SK-N-SH treated with all-trans-retinoic acid at 6 μM for 48 hours (cell line): ENCODE data around the gene KDM6B.

Experiments
- ATAC-seq: fragments of 200-7000 bp; cut with Tn5 transposase; 3 replicates; pipeline ENCODE4 v1.9.1; 2020; ENCODE audit warnings: mild to moderate bottlenecking, moderate library complexity
- ARNTL ChIP-seq: fragments of 450-650 bp; formaldehyde crosslinking; IDR thresholded peaks from 2 replicates; pipeline ENCODE4 v1.5.0; 2020; ENCODE audit warnings: low read depth, mild to moderate bottlenecking, moderate library complexity, borderline replicate concordance
- ISL1 ChIP-seq: fragments of 250-450 bp; sonication (Bioruptor Pico); IDR thresholded peaks from 2 replicates; pipeline ENCODE4 v2.1.2; 2022; ENCODE audit warnings: mild to moderate bottlenecking, moderate library complexity
- PPARA ChIP-seq: fragments of 250-450 bp; sonication (Bioruptor Pico); IDR thresholded peaks from 2 replicates; pipeline ENCODE4 v1.5.0; 2020; ENCODE audit warnings: mild to moderate bottlenecking, borderline replicate concordance
- RARB ChIP-seq: fragments of 250-450 bp; sonication (Bioruptor Pico); IDR thresholded peaks from 2 replicates; pipeline ENCODE4 v1.8.0; 2021; ENCODE audit warnings: mild to moderate bottlenecking, moderate library complexity
- SNAI2 ChIP-seq: fragments of 250-450 bp; sonication (Bioruptor Pico); IDR thresholded peaks from 2 replicates; pipeline ENCODE4 v1.5.0; 2020; ENCODE audit warnings: mild to moderate bottlenecking, moderate library complexity
- ZC3H10 ChIP-seq: fragments of 250-450 bp; sonication (Bioruptor Pico); IDR thresholded peaks from 2 replicates; pipeline ENCODE4 v1.5.1; 2021; ENCODE audit warnings: mild to moderate bottlenecking, moderate library complexity
- TF ChIP-seq, protein P1 (sequence below): fragments of 250-450 bp; sonication (Bioruptor Pico); IDR thresholded peaks from 2 replicates; pipeline ENCODE4 v1.5.0; 2020; ENCODE audit warnings: mild to moderate bottlenecking, moderate library complexity
- TF ChIP-seq, protein P2 (sequence below): fragments of 250-450 bp; sonication (Bioruptor Pico); IDR thresholded peaks from 2 replicates; pipeline ENCODE4 v1.8.0; 2020; ENCODE audit warnings: mild to moderate bottlenecking, moderate library complexity, borderline replicate concordance
- TF ChIP-seq, protein P3 (sequence below): fragments of 250-450 bp; sonication (Bioruptor Pico); IDR thresholded peaks from 2 replicates; pipeline ENCODE4 v1.8.0; 2021; ENCODE audit warnings: low read depth, mild to moderate bottlenecking, moderate library complexity, borderline replicate concordance

Gene KDM6B

DNA sequence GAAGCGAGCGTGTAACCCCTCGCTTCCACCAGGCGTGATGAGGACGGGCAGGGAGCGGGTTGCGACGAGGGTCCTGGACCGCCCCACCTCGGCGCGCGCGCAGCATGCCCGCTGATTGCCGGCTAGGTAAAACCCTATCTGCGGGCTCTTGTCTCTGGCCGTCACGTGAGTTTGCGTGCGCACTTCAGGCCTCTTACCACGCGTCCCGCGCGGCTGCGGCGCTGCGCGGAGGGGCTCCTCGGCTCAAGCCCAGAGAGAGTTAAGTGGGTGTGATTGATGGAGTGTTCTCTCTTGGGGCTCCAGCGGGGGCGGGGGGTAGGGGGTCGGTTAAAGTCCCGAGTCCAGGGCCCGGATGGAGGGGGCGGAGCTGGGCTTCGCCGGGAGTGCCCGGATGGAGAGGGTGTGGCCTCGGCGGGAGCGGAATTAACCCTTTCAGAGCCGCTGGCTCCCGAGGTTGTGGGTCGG is 7.9 kb downstream of the KDM6B start:
- peak; percentile 43 for ATAC-seq
- TF ChIP-seq ZC3H10 (CRISPR knock-in tag): no peak
- TF ChIP-seq, protein P1, sequence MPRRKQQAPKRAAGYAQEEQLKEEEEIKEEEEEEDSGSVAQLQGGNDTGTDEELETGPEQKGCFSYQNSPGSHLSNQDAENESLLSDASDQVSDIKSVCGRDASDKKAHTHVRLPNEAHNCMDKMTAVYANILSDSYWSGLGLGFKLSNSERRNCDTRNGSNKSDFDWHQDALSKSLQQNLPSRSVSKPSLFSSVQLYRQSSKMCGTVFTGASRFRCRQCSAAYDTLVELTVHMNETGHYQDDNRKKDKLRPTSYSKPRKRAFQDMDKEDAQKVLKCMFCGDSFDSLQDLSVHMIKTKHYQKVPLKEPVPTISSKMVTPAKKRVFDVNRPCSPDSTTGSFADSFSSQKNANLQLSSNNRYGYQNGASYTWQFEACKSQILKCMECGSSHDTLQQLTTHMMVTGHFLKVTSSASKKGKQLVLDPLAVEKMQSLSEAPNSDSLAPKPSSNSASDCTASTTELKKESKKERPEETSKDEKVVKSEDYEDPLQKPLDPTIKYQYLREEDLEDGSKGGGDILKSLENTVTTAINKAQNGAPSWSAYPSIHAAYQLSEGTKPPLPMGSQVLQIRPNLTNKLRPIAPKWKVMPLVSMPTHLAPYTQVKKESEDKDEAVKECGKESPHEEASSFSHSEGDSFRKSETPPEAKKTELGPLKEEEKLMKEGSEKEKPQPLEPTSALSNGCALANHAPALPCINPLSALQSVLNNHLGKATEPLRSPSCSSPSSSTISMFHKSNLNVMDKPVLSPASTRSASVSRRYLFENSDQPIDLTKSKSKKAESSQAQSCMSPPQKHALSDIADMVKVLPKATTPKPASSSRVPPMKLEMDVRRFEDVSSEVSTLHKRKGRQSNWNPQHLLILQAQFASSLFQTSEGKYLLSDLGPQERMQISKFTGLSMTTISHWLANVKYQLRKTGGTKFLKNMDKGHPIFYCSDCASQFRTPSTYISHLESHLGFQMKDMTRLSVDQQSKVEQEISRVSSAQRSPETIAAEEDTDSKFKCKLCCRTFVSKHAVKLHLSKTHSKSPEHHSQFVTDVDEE: no peak
- TF ChIP-seq, protein P2, sequence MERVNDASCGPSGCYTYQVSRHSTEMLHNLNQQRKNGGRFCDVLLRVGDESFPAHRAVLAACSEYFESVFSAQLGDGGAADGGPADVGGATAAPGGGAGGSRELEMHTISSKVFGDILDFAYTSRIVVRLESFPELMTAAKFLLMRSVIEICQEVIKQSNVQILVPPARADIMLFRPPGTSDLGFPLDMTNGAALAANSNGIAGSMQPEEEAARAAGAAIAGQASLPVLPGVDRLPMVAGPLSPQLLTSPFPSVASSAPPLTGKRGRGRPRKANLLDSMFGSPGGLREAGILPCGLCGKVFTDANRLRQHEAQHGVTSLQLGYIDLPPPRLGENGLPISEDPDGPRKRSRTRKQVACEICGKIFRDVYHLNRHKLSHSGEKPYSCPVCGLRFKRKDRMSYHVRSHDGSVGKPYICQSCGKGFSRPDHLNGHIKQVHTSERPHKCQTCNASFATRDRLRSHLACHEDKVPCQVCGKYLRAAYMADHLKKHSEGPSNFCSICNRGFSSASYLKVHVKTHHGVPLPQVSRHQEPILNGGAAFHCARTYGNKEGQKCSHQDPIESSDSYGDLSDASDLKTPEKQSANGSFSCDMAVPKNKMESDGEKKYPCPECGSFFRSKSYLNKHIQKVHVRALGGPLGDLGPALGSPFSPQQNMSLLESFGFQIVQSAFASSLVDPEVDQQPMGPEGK (CRISPR knock-in tag): peak; percentile 34; the same call in 1 of the 2 replicates
- TF ChIP-seq, protein P3, sequence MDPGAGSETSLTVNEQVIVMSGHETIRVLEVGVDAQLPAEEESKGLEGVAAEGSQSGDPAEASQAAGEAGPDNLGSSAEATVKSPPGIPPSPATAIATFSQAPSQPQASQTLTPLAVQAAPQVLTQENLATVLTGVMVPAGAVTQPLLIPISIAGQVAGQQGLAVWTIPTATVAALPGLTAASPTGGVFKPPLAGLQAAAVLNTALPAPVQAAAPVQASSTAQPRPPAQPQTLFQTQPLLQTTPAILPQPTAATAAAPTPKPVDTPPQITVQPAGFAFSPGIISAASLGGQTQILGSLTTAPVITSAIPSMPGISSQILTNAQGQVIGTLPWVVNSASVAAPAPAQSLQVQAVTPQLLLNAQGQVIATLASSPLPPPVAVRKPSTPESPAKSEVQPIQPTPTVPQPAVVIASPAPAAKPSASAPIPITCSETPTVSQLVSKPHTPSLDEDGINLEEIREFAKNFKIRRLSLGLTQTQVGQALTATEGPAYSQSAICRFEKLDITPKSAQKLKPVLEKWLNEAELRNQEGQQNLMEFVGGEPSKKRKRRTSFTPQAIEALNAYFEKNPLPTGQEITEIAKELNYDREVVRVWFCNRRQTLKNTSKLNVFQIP (CRISPR knock-in tag): no peak

DNA sequence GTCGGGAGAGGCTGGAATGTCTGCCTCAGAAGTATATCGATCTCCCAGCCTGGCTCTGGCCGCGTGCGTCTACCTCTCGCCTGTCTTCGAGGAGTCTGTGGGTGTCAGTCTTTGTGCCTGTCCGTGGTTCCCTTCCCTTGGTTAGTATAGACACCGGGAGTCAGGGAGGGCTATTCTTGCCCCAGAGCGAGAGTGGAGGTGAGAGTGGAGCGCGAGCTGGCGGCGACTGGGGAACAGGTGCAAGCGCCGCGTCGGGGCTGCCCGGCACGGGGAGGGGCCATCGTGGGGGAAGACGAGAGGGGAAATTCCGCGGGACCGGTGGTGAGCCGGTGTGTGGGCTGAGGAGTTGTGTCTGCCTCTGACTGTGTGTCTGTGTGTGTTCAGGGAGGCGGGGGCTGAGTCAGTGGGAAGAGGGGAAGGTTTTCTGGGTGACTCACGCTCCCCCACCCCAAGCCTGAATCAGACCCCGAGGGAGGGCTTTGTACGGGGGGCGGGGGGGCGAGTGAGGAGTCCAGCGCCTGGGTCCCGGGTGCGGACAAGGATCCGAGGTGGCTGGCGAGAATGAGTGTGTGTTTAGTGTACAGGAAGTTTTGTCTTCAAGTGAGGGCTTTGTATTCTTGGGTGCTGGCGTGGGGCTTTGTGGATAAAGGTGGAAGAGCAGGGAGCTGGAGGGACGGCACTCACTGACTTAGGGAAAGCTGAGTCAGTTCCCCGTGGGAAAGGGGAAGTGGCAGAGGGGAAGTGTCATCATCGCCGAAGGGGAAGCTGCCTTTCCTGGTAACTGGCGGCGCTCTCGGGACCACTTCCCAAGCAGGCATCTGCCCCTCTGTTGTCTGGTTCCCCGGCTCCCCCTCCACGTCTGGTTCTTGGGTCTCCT is 8.6 kb downstream of the KDM6B start:
- TF ChIP-seq ISL1 (CRISPR knock-in tag) (no peak), SNAI2 (0 out of 2 replicates have a peak, but pooled peaks have one; percentile 42), PPARA (CRISPR knock-in tag) (no peak)
- TF ChIP-seq, protein P1: no peak
- peak; percentile 12 for ATAC-seq

DNA sequence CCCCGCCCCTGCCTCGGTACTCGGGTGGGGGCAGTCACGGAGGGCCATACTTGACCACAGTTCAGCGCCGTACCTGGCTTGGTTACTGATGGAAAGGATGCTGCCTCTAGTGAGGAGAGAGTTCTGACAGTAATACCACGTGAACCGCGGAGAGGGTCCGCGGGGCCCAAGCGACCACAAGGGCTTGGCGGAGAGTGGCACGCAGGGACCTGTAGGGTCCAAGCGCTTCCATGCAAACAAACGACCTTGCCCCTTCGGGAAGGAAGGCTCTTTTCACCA is 9.2 kb downstream of the KDM6B start:
- ATAC-seq: no peak
- TF ChIP-seq, protein P1: no peak
- no peak for TF ChIP-seq RARB (CRISPR knock-in tag)

DNA sequence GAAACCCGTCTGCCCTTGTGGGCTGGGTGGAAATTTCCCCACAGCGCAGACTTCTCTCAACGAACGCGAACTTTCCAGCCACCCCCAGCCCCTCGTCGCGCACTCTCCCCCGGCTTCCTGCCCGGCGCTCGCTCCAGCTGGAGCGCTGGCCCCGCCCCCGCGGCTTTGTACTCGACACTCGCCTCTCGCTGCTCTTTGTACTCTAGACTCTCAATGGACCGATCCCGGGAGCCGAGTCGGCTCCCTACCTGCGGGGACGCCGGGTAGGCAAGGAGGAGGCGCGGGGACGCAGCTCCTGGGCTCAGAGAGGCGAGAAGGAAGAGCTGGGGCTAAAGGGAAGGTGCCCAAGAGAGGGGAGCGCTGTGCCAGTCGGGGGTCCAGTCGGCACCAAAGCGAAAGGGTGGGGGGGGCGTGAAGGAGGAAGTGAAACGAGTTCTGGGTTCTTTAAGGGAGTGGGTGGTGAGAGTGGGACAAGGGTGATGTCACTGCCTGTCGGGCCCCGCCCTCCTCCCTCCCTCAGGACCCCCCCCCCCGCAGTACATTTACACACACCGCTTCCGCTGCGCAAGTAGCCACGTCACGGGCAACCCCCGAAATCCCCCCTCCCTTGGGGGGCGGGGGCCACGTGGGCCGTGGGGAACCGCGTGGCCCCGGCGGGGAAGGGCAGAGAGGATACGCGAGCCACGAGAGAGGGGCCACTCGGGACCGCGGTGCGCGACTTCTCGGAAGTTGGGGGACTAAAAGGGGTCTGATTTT is 9.7 kb downstream of the KDM6B start:
- peak; percentile 41 for ATAC-seq
- TF ChIP-seq RARB (CRISPR knock-in tag): no peak
- TF ChIP-seq, protein P2 (CRISPR knock-in tag): peak; percentile 57; the same call in 1 of the 2 replicates
- no peak for TF ChIP-seq ARNTL (CRISPR knock-in tag)
